Activated CD4-positive, alpha-beta memory T cell treated with anti-CD3 and anti-CD28 coated beads for 36 hours (primary cell): ENCODE results near the gene TIMM23B. TPM values are rescaled to one million over a fixed set of nuclear protein-coding genes. Genes with fewer than 3 reads are reported as not detected.
"Not testable (repeated sequence)": the region's sequence is repeated elsewhere in the genome, so short reads cannot be mapped to it uniquely, and the experiment has no call there.

Source experiments
- CTCF ChIA-PET: fragments of 350-600 bp; sonication (Branson Sonifier 250); formaldehyde crosslinking; loops from one replicate; lab custom pipeline; 2021; ENCODE audit warnings: antibody characterized with exemption, inconsistent platforms; lab: Charles Lee
- POLR2A ChIA-PET: fragments of 350-600 bp; sonication (Branson Sonifier 250); formaldehyde crosslinking; loops from one replicate; lab custom pipeline; 2021; ENCODE audit warnings: antibody characterized with exemption; lab: Charles Lee
- DNase-seq: peaks from one replicate; pipeline ENCODE4 v3.0.0-alpha.2; 2020
- H3K27ac Mint-ChIP-seq: one replicate; pipeline ENCODE4 v1.8.0; 2021; ENCODE audit warnings: mixed read lengths
- H3K27me3 Mint-ChIP-seq: one replicate; pipeline ENCODE4 v1.8.0; 2021; ENCODE audit warnings: mixed read lengths
- H3K36me3 Mint-ChIP-seq: one replicate; pipeline ENCODE4 v1.8.0; 2021; ENCODE audit warnings: mixed read lengths
- H3K4me1 Mint-ChIP-seq: one replicate; pipeline ENCODE4 v1.8.0; 2021; ENCODE audit warnings: low read depth, mixed read lengths
- H3K4me3 Mint-ChIP-seq: one replicate; pipeline ENCODE4 v1.8.0; 2021; ENCODE audit warnings: mild to moderate bottlenecking, mixed read lengths
- H3K9me3 Mint-ChIP-seq: one replicate; pipeline ENCODE4 v1.8.0; 2021; ENCODE audit warnings: mixed read lengths
- intact Hi-C: fragments of 100-400 bp; cut with micrococcal nuclease; formaldehyde crosslinking; loops from one replicate; pipeline ENCODE4 v1.15.1; 2023
- total RNA-seq, 2 experiments: library from RNA; stranded (reverse); gene quantifications; one replicate each; pipeline ENCODE4 v1.2.3, GENCODE V29; 2021

The TIMM23B gene
- total RNA-seq, 2 experiments from 2014 or later, result 13.4 to 14.0 TPM

DNA sequence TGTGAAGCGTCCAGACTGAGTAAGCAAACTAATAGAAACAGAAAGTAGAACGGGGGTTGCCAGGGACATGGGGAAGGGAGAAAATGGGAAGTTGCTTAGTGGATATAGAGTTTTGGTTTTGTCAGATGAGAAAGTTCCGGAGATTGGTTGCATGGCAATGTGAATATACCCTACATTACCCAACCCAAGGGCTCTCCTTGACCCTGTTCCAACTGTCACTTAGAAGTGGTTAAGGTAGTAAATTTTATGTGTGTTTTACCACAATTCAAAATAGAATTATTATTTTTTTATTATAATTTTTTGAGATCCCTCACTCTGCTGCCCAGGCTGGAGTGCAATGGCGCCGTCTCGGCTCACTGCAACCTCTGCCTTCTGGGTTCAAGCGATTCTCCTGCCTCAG is 72.2 kb downstream of the TIMM23B start:
- intact Hi-C loops, H3K4me1 Mint-ChIP-seq, CTCF ChIA-PET, DNase-seq, H3K27me3 Mint-ChIP-seq, POLR2A ChIA-PET, H3K9me3 Mint-ChIP-seq, H3K4me3 Mint-ChIP-seq, H3K27ac Mint-ChIP-seq, H3K36me3 Mint-ChIP-seq: not testable (repeated sequence)

DNA sequence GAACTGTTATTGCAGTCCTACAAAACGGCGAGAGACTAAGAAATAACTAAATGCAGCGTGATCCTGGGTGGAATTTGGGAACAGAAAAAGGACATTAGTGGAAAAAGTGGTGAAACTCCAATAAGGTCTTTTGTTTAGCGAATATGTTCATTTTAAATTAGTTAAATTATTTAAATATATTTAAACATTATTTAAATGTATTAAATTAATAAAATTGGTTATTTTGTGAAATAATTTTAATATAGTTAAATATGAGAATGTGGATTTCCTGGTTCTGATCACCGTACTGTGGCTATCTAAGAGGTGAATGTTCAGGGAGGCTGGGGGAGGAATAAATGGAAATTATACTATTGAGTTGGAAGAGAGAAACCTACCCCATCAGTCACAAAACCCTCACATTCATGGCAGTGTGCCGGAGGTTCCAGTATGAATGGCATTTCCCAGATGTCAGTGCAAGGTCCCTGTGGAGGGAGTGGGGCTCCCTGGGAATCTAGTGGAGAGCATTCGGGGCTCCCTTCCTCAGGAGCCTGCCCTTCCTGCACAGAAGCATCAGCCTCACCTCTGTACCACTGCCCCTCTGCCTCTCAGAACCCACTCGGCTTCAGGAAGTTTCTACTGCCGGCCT is 73.9 kb downstream of the TIMM23B start:
- CTCF ChIA-PET, H3K4me3 Mint-ChIP-seq, intact Hi-C loops, H3K9me3 Mint-ChIP-seq, H3K27ac Mint-ChIP-seq, DNase-seq, H3K36me3 Mint-ChIP-seq, H3K27me3 Mint-ChIP-seq, POLR2A ChIA-PET, H3K4me1 Mint-ChIP-seq: not testable (repeated sequence)

DNA sequence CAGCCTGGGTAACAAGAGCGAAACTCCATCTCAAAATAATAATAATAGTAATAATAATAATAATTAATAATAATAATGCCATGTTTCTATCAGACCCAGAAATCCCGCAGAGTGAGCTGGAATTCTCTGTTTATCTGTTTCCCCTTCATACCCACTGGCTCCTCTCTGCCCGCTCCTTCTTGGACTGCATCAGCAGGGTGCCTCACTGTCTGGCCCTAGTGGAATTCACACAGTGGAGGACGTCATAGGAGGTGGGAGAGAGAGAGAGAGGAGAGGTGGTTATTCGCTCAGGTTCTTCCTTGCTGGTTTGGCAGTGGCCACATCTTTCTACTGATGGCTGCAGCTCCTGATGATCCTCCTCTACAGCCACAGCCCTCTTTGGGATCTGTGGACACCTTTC is 75.1 kb downstream of the TIMM23B start:
- CTCF ChIA-PET, POLR2A ChIA-PET, H3K4me1 Mint-ChIP-seq, H3K4me3 Mint-ChIP-seq, H3K9me3 Mint-ChIP-seq, DNase-seq, H3K27me3 Mint-ChIP-seq, H3K27ac Mint-ChIP-seq, intact Hi-C loops, H3K36me3 Mint-ChIP-seq: not testable (repeated sequence)

DNA sequence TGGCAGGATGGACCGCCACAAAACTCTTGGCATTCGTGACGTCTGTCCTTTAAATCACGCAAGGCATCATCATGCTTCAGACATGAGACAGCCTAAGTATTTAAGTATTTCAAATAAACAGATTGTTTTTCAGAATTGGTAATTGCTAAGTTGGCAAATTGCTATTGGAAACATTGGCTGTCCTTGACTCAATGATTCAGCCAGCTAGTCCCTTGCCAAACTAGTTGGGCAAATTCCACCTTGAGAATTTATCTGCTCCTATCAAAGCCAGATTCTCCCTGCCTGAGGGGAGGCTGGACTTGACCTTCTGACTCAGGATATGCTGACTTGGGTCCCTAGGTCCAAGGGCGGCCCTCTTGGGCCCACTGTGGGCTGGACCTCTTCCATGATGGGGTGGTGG is 75.8 kb downstream of the TIMM23B start:
- CTCF ChIA-PET, H3K27me3 Mint-ChIP-seq, H3K4me3 Mint-ChIP-seq, POLR2A ChIA-PET, H3K9me3 Mint-ChIP-seq, H3K27ac Mint-ChIP-seq, DNase-seq, H3K36me3 Mint-ChIP-seq, H3K4me1 Mint-ChIP-seq, intact Hi-C loops: not testable (repeated sequence)

DNA sequence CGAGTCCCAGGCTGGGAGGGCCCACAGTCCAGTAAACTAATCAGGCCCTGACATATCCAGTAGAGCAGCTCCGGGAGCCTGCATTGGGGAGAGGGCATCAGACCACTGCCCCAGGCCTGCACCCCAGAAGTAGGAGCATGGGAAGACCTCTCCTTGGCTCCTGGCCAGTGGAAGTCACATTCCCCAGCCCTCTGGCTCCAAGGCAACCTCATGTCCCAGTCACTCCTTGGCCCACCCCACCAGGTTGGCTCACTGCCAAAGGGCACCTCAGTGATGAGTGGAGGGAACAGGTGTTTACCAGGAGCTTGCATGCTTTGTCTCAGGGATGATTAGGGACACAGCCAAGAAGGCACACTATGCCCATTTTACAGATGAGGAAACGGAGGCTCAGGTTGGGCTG is 77.4 kb downstream of the TIMM23B start:
- intact Hi-C loops, H3K27ac Mint-ChIP-seq, H3K36me3 Mint-ChIP-seq, H3K4me3 Mint-ChIP-seq, H3K9me3 Mint-ChIP-seq, CTCF ChIA-PET, POLR2A ChIA-PET, H3K4me1 Mint-ChIP-seq, DNase-seq, H3K27me3 Mint-ChIP-seq: not testable (repeated sequence)

DNA sequence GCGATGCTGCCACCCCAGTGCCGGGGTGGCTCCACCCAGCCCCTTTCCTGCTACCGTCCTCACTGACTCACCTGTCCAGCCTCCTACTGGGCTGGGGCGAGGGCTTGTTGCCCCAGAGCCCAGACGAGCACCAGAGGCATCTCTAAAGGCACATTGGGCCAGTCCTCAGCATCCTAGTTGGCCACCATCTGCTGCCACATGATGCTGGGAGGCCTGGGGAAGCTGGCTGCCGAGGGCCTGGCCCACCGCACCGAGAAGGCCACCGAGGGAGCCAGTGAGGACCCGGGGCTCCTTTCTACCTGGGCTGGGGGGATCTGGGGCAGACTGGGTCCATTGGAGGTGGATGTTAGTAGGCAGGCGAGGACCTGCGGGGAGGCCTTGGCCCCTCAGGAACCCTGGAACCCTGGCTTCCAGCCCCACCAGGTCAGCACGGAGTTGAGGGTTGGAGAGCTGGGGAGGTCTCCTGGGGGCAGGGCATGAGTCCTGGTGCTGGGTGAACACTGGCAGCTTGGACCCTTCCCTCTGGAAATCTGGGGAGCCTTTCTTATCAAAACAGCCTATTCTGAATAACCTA is 78.7 kb downstream of the TIMM23B start:
- CTCF ChIA-PET, intact Hi-C loops, POLR2A ChIA-PET, H3K27ac Mint-ChIP-seq, H3K27me3 Mint-ChIP-seq, H3K4me3 Mint-ChIP-seq, H3K36me3 Mint-ChIP-seq, H3K4me1 Mint-ChIP-seq, DNase-seq, H3K9me3 Mint-ChIP-seq: not testable (repeated sequence)

DNA sequence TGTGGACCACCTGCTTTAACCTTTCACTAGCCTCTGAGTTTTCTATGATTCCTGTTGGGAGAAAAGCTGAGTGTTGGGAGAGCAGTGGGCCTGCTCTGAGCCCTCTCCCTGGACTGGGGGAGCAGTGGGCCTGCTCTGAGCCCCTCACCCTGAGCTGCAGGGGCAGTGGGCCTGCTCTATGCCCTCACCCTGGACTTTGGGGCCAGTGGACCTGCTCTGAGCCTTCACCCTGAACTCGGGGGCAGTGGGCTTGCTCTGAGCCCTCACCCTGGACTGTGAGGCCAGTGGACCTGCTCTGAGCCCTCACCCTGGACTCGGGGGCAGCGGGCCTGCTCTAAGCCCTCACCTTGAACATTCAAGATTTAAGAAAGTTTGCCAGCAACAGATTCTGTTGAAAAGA is 79.8 kb downstream of the TIMM23B start:
- CTCF ChIA-PET, result no interaction called here
- Mint-ChIP-seq H3K4me1 (no peaks in the 10 kb centered on the region), H3K4me3 (no peak overlapping the region), H3K27me3 (peaks cover 17% of the 10 kb centered on the region), H3K27ac (no peak overlapping the region), H3K36me3 (no peaks in the 10 kb centered on the region), H3K9me3 (no peaks in the 10 kb centered on the region)
- intact Hi-C loops, result no loop called here
- DNase-seq, result no peak
- POLR2A ChIA-PET, result no interaction called here

Other genes with a start within 250 kb of the TIMM23B start
- under 1 TPM; 0.36 to 0.40 TPM for gene OGDHL, start 179.7 kb upstream of the TIMM23B start, total RNA-seq
- gene PARG, start within 50 bp of the TIMM23B start, total RNA-seq, result 10 to 100 TPM; 25.5 to 27.0 TPM
- 10 to 100 TPM; 11.6 to 11.8 TPM for gene AGAP6, start 46.4 kb downstream of the TIMM23B start, total RNA-seq
- 10 to 100 TPM; 22.2 to 22.5 TPM for gene WASHC2A, start 125.9 kb downstream of the TIMM23B start, total RNA-seq